DND-41 (cell line): ENCODE data around the gene HEATR1.

Experiments
- ATAC-seq: fragments of 200-7000 bp; cut with Tn5 transposase; 3 replicates; pipeline ENCODE4 v1.9.1; 2021; ENCODE audit warnings: low read depth; ENCODE audit not compliant: insufficient read depth
- DNase-seq: peaks from one replicate; pipeline ENCODE4 v3.0.0-alpha.2; 2020
- H2AFZ ChIP-seq: 2 replicates; pipeline ENCODE4 v1.6.0; 2012; ENCODE audit warnings: low read depth, low read length
- H3K27ac ChIP-seq: 2 replicates; pipeline ENCODE4 v1.5.1; 2012; ENCODE audit warnings: low read length, inconsistent platforms
- H3K27me3 ChIP-seq: fragments of 200-600 bp; sonication (generic); 2 replicates; pipeline ENCODE4 v1.6.0; 2012; ENCODE audit warnings: low read length, mild to moderate bottlenecking, inconsistent platforms; ENCODE audit not compliant: insufficient read depth, poor library complexity
- H3K36me3 ChIP-seq: 2 replicates; pipeline ENCODE4 v1.5.1; 2012; ENCODE audit warnings: low read length, inconsistent platforms; ENCODE audit not compliant: insufficient read depth
- H3K4me1 ChIP-seq: 2 replicates; pipeline ENCODE4 v1.5.1; 2012; ENCODE audit warnings: mild to moderate bottlenecking, low read length; ENCODE audit not compliant: insufficient read depth
- H3K4me2 ChIP-seq: 2 replicates; pipeline ENCODE4 v1.6.0; 2012; ENCODE audit warnings: mild to moderate bottlenecking, moderate library complexity, low read length, inconsistent platforms; ENCODE audit not compliant: insufficient read depth
- H3K4me3 ChIP-seq, 2 experiments: fragments of 200-600 bp in 1 of 2; shearing (Covaris generic) in 1 of 2; 2 replicates each; pipeline ENCODE4 v1.5.1; 2012 to 2016; ENCODE audit warnings: inconsistent platforms in 2 of 2, low read length in 2 of 2, mild to moderate bottlenecking in 2 of 2, low read depth in 1 of 2, moderate library complexity in 1 of 2
- H3K79me2 ChIP-seq: 2 replicates; pipeline ENCODE4 v1.6.0; 2012; ENCODE audit warnings: low read length, inconsistent platforms; ENCODE audit not compliant: insufficient read depth
- H3K9ac ChIP-seq: 2 replicates; pipeline ENCODE4 v1.6.0; 2012; ENCODE audit warnings: low read depth, mild to moderate bottlenecking, inconsistent platforms, low read length, moderate library complexity
- H3K9me3 ChIP-seq: 2 replicates; pipeline ENCODE4 v1.5.1; 2012; ENCODE audit warnings: low read length, moderate library complexity, mild to moderate bottlenecking, inconsistent platforms; ENCODE audit not compliant: insufficient read depth, severe bottlenecking
- H4K20me1 ChIP-seq: 2 replicates; pipeline ENCODE4 v1.6.0; 2012; ENCODE audit warnings: low read length; ENCODE audit not compliant: insufficient read depth
- CTCF ChIP-seq: IDR thresholded peaks from 2 replicates; pipeline ENCODE4 v1.5.1; 2012; ENCODE audit warnings: borderline replicate concordance, low read length, moderate library complexity, mild to moderate bottlenecking; ENCODE audit not compliant: poor library complexity, severe bottlenecking; ENCODE audit errors: extremely low read depth
- EZH2 ChIP-seq: IDR thresholded peaks from 3 replicates; pipeline ENCODE4 v1.6.1; 2012; ENCODE audit warnings: borderline replicate concordance, low read depth, mild to moderate bottlenecking, moderate library complexity, low read length, inconsistent platforms; ENCODE audit not compliant: severe bottlenecking

Gene HEATR1

DNA sequence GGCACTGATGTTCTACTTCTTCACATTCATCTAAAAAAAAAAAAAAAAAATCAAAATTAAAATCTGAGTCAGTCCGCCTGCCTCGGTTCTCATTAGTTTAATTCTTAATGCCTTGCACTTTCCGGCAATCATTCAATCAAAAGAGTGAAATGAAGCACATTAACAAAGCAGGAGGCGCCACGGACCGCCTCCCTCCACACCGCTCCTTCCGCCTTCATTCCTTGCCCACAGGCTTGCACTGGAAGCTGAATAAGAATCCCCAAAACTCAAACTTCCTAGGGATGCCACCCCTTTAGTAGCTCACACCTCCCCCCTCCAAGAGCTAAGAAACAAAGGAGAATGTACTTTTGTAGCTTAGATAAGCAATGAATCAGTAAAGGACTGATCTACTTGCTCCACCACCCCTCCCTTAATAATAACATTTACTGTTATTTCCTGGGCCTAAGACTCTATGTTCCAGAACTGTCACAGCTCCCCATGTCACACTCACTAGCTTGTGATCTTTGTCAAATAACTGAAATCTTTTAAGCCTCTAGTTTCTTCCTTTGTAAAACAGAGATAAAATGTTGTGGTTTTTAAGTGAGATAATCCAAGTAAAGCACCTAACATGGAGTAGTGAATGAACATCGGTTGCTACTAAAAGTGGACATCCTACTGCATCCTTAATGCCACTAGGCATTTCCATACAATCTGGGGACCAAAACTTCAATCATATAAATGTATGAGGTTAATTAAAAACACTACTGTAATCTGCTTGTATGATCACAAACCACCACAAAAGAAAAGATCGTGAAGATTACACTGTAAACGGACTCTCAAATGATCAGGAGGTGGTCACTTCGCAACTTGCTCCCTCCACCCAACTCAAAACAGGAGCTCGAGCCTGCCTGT is 53.1 kb downstream of the HEATR1 start:
- Histone ChIP-seq H3K36me3 (peaks cover 98% of the 10 kb centered on the region), H3K9me3 (no peaks in the 10 kb centered on the region), H4K20me1 (peaks cover 3% of the 10 kb centered on the region), H3K9ac (no peak overlapping the region), H3K27ac (no peak overlapping the region), H3K4me3 (no peak overlapping the region), H3K27me3 (no peaks in the 10 kb centered on the region), H2AFZ (no peak overlapping the region), H3K79me2 (no peaks in the 10 kb centered on the region), H3K4me2 (no peak overlapping the region), H3K4me1 (no peaks in the 10 kb centered on the region)
- DNase-seq (no peak), ATAC-seq (no peak)
- no peak for TF ChIP-seq CTCF
- TF ChIP-seq EZH2: no peak

DNA sequence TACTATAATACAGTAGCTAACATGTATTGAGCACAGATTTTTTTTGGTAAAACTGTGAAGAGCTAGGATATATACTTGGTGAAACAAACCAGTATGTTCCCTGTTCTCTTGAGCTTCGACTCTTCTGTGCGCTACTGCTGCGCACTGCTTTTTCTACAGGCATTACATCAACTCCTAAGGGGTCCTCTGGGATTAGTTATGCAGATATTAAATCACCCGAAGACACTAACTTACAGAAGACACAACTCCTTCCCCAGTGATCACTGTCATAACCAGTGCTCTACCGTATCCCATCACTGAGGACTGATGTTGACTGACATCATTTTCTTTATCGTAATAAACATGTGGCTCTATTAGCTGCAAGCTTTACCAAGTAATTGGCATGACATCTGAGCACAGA is 55.9 kb downstream of the HEATR1 start:
- no peaks in the 10 kb centered on the region for H3K27me3 ChIP-seq
- no peak overlapping the region for H3K4me2 ChIP-seq
- no peaks in the 10 kb centered on the region for H3K9me3 ChIP-seq
- no peaks in the 10 kb centered on the region for H3K4me1 ChIP-seq
- H3K27ac ChIP-seq: no peak overlapping the region
- H3K4me3 ChIP-seq: no peak overlapping the region
- no peak overlapping the region for H3K9ac ChIP-seq
- H2AFZ ChIP-seq: no peak overlapping the region
- no peaks in the 10 kb centered on the region for H3K79me2 ChIP-seq
- peaks cover 100% of the 10 kb centered on the region for H3K36me3 ChIP-seq
- ATAC-seq (no peak), DNase-seq (no peak)
- peaks cover 3% of the 10 kb centered on the region for H4K20me1 ChIP-seq
- TF ChIP-seq CTCF (no peak), EZH2 (no peak)

DNA sequence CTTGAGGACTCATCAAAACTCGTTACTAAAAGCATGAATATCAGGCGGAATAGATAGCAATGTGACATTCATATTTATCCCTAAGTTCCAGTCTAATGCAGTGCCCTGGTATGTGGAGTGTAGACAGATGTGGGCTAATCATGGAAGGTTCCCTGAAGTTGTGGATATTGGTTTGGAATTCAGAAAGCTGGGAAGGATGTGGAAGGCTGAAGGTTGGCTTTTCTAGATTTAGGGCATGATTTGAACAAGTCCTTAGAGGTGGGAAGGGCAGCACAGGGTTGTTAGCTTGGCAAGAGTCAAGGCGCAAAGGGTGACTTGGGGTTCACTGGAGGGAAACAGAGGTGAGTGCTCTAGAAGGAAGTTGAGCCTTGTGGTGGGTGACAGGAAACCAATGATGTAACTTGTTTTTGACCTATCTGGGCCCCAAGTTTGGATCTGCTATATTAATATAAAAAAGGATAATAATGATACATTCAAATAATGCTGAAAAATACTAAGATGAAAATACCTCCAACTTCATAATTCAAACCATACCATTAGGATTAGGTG is 58.6 kb downstream of the HEATR1 start:
- H3K4me2 ChIP-seq: no peak overlapping the region
- no peak overlapping the region for H3K27ac ChIP-seq
- no peaks in the 10 kb centered on the region for H3K4me1 ChIP-seq
- no peaks in the 10 kb centered on the region for H3K79me2 ChIP-seq
- no peak overlapping the region for H3K4me3 ChIP-seq
- H3K36me3 ChIP-seq: peaks cover 97% of the 10 kb centered on the region
- H3K9ac ChIP-seq: no peak overlapping the region
- no peaks in the 10 kb centered on the region for H3K9me3 ChIP-seq
- no peak overlapping the region for H2AFZ ChIP-seq
- ATAC-seq: no peak
- DNase-seq: no peak
- TF ChIP-seq CTCF (no peak), EZH2 (no peak)
- peaks cover 3% of the 10 kb centered on the region for H4K20me1 ChIP-seq
- no peaks in the 10 kb centered on the region for H3K27me3 ChIP-seq
